ENCODE data around the gene RHOBTB3. TPM values are rescaled to one million over a fixed set of nuclear protein-coding genes. Genes with fewer than 3 reads are reported as not detected.

RHOBTB3 gene
- total RNA-seq, 2 donors from 2014 or later: 0.95 to 2.1 TPM

DNA sequence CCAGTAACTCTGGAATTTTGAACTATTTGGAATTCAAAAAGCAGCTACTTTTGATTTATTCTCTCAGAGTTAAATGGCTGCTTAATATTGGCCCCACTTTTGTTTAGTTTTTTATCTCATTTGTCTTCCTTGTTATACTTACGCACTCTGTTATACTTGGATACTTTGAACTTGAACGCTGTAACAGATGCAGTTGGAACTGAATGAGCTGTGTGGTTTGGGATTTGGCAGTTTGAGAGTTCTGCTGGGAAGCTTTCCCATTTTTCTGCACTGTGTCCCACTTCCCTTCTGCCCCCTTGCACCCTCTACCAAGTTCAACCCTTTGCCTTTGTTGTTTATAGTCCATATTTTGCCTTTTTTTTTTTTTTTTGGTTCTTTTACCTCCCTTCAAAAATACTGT is 3.8 kb downstream of the RHOBTB3 start:
- H3K4me3 Mint-ChIP-seq: no peak overlapping the region
- peaks cover under 1% of the 10 kb centered on the region for H3K9me3 Mint-ChIP-seq
- H3K27me3 Mint-ChIP-seq: peaks cover 51% of the 10 kb centered on the region
- H3K27ac Mint-ChIP-seq: no peak overlapping the region
- no peaks in the 10 kb centered on the region for H3K36me3 Mint-ChIP-seq (ENCODE audit: low read depth)
- peaks cover 6% of the 10 kb centered on the region for H3K4me1 Mint-ChIP-seq
- ATAC-seq (replicated peaks): no peak

DNA sequence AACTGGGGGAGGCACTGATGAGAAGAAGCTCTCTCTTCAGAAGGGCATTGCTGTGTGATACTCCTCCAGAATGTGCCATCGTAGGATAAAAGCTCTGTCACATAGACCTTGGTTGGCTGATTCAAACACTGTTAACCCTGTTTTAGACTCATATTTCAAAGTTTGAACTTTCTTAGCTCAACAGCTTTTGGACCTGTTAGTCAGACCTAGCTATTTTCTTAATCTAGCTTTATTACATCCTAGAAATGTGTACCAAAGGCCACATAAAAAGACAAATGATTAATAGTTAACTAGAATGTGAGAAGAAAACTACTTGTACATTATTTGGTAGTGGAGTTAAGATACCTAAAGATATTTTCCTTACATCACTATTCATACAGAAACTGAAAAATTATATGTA is 4.3 kb downstream of the RHOBTB3 start:
- no peaks in the 10 kb centered on the region for H3K36me3 Mint-ChIP-seq (ENCODE audit: low read depth)
- peaks cover 50% of the 10 kb centered on the region for H3K27me3 Mint-ChIP-seq
- H3K4me3 Mint-ChIP-seq: no peak overlapping the region
- H3K27ac Mint-ChIP-seq: no peak overlapping the region
- H3K9me3 Mint-ChIP-seq: peaks cover 4% of the 10 kb centered on the region
- no peak for ATAC-seq (replicated peaks)
- peaks cover 9% of the 10 kb centered on the region for H3K4me1 Mint-ChIP-seq

DNA sequence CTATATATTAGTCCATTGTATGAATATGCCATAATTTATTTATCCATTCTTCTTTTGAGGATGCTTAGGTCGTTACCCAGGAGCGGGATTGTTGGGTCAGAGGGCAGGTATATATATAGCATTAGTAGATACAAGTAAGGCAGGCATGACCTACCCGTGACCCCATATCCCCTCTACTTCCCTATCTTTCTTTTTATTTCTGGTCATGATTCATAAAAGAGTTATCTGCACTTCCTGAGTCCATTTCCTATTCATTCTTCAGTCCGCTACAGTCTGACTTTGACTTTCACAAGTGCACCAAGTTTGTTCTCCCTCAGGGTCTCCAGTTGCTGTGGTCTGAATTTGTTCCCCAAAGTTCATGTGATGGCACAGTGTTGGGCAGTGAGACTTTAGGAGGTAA is 6.9 kb downstream of the RHOBTB3 start:
- no peak for ATAC-seq (replicated peaks)
- Mint-ChIP-seq H3K27me3 (peaks cover 32% of the 10 kb centered on the region), H3K36me3 (ENCODE audit: low read depth) (no peaks in the 10 kb centered on the region), H3K4me3 (no peak overlapping the region), H3K27ac (no peak overlapping the region), H3K9me3 (peaks cover 4% of the 10 kb centered on the region), H3K4me1 (peaks cover 4% of the 10 kb centered on the region)

DNA sequence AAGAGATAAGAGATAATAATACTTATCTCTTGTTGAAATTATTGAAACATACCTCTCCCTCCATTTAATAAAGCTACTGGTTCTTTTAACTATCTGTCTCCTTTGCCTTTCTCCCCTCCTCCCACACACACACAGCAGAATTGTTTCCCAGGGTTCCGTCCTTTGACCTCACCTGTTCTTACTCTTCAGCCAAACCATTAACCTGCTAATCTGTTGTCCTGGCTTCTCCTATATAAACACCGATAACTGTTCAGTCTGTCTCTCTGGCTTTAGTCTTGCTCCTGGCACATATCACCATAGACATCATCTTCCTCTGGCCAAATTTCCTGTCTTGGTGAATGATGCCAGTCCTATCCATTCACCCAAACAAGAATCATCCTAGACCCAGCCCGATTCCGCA is 7.7 kb downstream of the RHOBTB3 start:
- Mint-ChIP-seq H3K36me3 (ENCODE audit: low read depth) (no peaks in the 10 kb centered on the region), H3K27me3 (peaks cover 25% of the 10 kb centered on the region), H3K4me1 (peaks cover 4% of the 10 kb centered on the region), H3K27ac (no peak overlapping the region), H3K4me3 (no peak overlapping the region), H3K9me3 (peaks cover 4% of the 10 kb centered on the region)
- ATAC-seq (replicated peaks): no peak

DNA sequence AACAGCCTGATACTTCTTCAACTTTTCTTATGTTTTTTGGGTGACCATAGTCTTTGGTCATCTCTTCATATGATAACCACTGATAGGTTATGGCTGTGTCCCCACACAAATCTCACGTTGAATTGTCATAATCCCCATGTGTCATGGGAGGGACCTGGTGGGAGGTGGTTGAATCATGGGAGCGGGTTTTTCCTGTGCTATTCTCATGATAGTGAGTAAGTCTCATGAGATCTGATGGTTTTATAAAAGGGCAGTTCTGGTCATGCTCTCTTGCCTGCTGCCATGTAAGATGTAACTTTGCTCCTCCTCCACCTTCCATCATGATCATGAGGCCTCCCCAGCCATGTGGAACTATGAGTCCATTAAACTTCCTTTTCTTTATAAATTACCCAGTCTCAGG is 8.7 kb downstream of the RHOBTB3 start:
- no peak overlapping the region for H3K27ac Mint-ChIP-seq
- peaks cover 18% of the 10 kb centered on the region for H3K27me3 Mint-ChIP-seq
- no peaks in the 10 kb centered on the region for H3K36me3 Mint-ChIP-seq (ENCODE audit: low read depth)
- peaks cover 4% of the 10 kb centered on the region for H3K9me3 Mint-ChIP-seq
- H3K4me1 Mint-ChIP-seq: peaks cover 4% of the 10 kb centered on the region
- no peak overlapping the region for H3K4me3 Mint-ChIP-seq
- ATAC-seq (replicated peaks): peak; percentile 63

DNA sequence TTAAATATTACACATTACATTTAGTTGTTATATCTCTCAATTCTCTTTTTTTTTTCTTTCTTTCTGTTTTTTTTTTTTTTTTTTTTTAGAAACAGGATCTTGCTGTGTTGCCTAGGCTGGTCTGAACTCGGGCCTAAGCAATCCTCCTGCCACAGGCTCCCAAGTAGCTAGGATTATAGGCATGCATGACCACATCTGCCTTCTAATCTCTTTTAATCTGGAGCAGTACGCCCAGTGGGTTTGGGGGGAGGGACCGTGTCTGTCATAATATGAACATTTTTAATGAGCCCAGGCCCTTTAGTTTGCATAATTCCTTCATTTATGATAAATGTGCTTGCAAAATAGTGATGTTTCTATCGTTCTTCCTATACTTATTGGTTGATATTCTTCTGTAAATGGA is 10.3 kb downstream of the RHOBTB3 start:
- no peak overlapping the region for H3K27ac Mint-ChIP-seq
- H3K27me3 Mint-ChIP-seq: peaks cover 9% of the 10 kb centered on the region
- peaks cover 4% of the 10 kb centered on the region for H3K9me3 Mint-ChIP-seq
- no peaks in the 10 kb centered on the region for H3K36me3 Mint-ChIP-seq (ENCODE audit: low read depth)
- H3K4me1 Mint-ChIP-seq: peaks cover 4% of the 10 kb centered on the region
- no peak for ATAC-seq (replicated peaks)
- no peak overlapping the region for H3K4me3 Mint-ChIP-seq

DNA sequence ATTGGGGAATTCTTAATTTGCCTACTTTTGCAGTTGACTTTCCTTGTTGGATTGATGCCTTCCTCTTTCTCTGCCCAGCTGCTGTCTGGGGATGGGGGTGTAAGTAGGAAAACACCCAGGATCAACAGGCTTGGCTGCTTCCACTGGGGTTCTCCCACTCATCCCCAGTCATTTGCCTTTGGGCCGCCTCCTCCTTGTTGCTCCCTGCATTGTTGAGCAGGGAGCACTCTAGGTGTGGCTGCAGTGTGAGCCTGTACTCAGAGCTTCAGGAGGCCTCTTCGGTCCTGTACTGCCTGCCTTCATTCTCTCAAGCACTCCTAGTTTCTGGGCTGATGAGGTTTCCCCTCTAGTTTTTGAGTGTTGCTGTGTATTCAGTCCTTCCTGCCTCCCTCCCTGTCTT is 12.1 kb downstream of the RHOBTB3 start:
- Mint-ChIP-seq H3K27ac (no peak overlapping the region), H3K27me3 (peaks cover 8% of the 10 kb centered on the region), H3K4me1 (peaks cover 10% of the 10 kb centered on the region), H3K4me3 (no peak overlapping the region), H3K36me3 (ENCODE audit: low read depth) (no peaks in the 10 kb centered on the region), H3K9me3 (peaks cover 4% of the 10 kb centered on the region)
- no peak for ATAC-seq (replicated peaks)

DNA sequence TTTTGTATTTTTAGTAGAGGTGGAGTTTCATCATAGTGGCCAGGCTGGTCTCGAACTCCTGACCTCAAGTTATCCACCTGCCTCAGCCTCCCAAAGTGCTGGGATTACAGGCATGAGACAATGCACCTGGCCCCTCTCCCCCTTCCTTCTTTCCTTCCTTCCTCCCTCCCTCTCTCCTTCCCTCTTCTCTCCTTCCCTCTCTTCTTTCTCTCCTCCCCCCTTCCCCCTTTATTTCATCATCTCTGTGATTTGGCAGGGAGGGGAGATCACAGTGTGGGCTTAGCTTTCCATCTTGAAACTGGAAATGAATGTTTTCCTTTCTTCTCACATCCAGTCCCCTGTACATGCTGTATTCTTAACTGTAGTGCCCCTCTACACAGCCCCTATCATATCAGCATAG is 12.7 kb downstream of the RHOBTB3 start:
- peaks cover 4% of the 10 kb centered on the region for H3K9me3 Mint-ChIP-seq

DNA sequence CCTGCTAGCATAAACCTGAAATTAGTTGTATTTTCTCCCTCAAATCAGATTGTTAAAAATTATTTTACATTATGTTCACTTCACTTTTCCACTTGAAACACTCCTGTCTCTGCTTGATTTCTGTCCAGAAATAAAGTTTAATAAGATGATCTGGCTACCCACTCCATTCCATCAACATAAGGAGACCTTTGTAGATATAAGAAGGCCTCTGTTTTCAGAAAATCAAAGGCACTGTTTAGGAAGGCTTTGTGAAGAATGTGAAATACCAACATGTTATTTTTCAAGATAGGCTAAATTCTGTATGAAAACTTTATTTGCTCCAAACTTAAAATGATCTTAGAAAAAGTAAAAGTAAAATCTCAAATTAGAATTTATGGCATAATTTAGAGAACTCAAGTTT is 15.1 kb downstream of the RHOBTB3 start:
- Mint-ChIP-seq H3K36me3 (ENCODE audit: low read depth) (no peaks in the 10 kb centered on the region), H3K4me3 (no peak overlapping the region), H3K27me3 (no peaks in the 10 kb centered on the region), H3K9me3 (no peaks in the 10 kb centered on the region), H3K4me1 (peaks cover 5% of the 10 kb centered on the region), H3K27ac (no peak overlapping the region)
- no peak for ATAC-seq (replicated peaks)

More for the DNA sequence above, 12.7 kb downstream of the RHOBTB3 start:
- no peaks in the 10 kb centered on the region for H3K36me3 Mint-ChIP-seq (ENCODE audit: low read depth)
- H3K4me3 Mint-ChIP-seq: no peak overlapping the region
- no peak for ATAC-seq (replicated peaks)
- peaks cover 6% of the 10 kb centered on the region for H3K27me3 Mint-ChIP-seq
- H3K27ac Mint-ChIP-seq: no peak overlapping the region
- peaks cover 10% of the 10 kb centered on the region for H3K4me1 Mint-ChIP-seq

DNA sequence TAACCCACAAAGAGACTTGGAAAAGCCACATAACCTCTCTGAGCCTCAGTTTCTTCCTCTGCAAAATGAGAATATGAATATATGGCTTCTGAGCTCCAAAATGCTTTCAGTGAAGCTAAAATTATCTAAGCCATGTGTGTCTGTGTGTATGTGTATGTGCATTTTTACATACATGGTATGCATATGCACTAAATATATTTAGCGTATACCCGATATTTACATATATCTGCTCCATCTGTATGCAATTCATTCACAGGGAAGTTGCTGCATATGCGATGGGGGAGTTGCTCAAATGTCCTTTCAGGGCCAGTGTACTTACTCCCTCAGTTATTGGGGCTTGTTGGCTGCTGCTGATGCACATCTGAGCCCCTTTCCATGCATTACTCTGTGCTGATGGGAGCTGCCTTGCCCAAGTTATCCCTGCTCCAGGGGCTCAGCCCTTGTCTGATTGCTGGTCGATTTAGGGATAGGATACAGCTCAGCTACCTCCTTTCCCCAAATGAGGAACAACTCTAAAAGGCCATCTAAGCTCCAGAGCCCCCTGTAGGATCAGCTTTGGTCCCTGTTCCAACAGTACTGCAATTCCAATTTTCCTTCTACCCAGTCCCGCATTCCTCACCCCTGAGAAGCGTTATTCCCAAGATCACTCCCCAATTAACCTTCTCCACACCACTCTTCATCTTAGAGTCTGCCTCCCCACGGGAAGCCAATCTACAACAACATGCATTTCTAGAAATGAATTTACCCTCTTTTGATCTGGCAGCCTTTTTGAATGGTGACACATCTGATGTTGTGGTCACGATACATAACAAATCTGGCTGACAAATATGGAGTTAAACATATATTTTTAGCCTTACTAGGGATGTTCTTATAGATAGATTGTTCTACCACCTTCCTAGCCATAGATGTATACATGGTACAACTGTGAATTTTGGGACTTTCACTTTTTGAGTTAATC is 15.9 kb downstream of the RHOBTB3 start:
- Mint-ChIP-seq H3K9me3 (no peaks in the 10 kb centered on the region), H3K4me1 (peaks cover 5% of the 10 kb centered on the region), H3K27ac (no peak overlapping the region), H3K36me3 (ENCODE audit: low read depth) (no peaks in the 10 kb centered on the region), H3K27me3 (no peaks in the 10 kb centered on the region), H3K4me3 (no peak overlapping the region)
- peak; percentile 87 for ATAC-seq (replicated peaks)

DNA sequence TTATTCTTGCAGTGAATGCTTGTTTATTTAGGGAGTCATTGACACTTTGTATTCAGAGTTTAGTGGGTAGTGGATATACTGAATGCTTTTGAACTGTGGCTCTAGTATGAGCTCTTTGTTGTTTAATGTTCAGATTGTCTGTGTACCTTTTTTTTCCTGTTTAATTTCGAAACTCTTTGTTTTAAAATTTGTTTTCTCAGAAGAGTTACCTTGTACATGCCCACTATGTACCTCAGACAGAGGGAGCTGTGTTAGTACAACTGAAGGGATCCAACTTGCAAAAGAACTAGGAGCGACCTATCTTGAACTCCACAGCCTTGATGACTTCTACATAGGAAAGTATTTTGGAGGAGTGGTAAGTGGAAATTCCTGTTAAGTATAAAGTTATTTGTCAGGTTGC is 17.0 kb downstream of the RHOBTB3 start:
- H3K9me3 Mint-ChIP-seq: no peaks in the 10 kb centered on the region
- H3K4me1 Mint-ChIP-seq: peaks cover 5% of the 10 kb centered on the region
- H3K27me3 Mint-ChIP-seq: no peaks in the 10 kb centered on the region
- no peak overlapping the region for H3K4me3 Mint-ChIP-seq
- ATAC-seq (replicated peaks): no peak
- H3K27ac Mint-ChIP-seq: no peak overlapping the region
- H3K36me3 Mint-ChIP-seq (ENCODE audit: low read depth): no peaks in the 10 kb centered on the region

DNA sequence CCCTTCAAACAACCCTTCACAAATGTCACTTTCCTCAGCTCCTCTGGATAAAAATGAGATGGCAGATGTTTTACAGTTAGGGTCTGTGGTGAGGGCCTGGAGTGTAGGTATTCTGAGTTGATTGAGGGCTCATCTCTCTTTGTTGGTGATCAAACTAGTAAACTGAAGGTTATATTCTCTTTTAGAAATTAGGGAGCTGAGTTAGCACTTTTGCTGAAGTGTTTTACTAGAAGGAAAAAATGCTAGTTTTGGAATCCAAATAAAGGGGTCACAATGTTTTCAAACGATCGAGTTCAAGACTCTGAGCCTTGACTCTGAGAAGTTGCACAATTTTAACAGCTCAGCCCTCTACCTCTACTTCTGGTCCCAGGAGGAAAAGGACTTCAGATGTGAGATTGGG is 23.4 kb downstream of the RHOBTB3 start:
- Mint-ChIP-seq H3K36me3 (ENCODE audit: low read depth) (no peaks in the 10 kb centered on the region), H3K9me3 (no peaks in the 10 kb centered on the region), H3K4me1 (no peaks in the 10 kb centered on the region), H3K27ac (no peak overlapping the region), H3K27me3 (no peaks in the 10 kb centered on the region), H3K4me3 (no peak overlapping the region)
- ATAC-seq (replicated peaks): no peak

DNA sequence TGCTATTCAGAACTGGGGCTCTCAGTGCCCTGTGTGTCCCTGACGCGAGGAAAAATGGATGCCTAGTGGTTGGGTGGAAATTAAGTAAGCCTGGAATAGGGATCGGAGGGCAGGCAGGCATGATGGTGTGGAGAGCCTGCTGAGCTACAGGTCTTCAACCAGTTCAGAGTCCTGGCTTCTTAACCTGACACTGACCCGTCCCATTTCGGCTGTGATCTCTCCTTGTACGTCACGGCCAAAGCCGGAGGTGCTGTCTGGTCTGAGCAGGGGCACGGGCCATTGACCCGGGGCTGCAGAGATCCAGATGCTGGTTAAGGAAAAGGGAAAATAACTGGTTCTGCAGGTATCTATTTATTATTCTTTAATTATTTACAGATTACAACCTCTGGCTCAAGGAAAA is 27.9 kb downstream of the RHOBTB3 start:
- H3K9me3 Mint-ChIP-seq: no peaks in the 10 kb centered on the region
- H3K36me3 Mint-ChIP-seq (ENCODE audit: low read depth): no peaks in the 10 kb centered on the region
- no peak overlapping the region for H3K27ac Mint-ChIP-seq

DNA sequence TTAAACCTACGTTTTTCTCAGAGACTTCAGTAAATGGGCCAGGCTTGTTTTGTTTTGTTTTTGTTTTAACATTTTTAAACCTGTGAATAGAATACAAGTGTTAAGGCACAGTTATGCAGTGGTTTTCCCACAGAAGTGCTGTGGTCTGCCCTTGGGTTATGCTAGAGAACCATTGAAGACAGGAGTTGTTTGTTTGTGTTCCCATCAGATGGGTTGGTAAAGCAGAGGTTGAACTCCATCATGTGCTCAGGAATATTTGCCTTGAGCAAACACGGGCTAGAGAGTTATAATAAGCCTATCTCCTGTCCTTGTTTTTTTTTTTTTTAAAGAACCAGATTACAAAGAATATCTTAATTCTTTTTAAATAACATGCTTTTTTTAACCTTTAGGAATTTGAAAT is 28.5 kb downstream of the RHOBTB3 start:
- no peak for ATAC-seq (replicated peaks)
- H3K36me3 Mint-ChIP-seq (ENCODE audit: low read depth): no peaks in the 10 kb centered on the region
- no peak overlapping the region for H3K4me3 Mint-ChIP-seq
- H3K4me1 Mint-ChIP-seq: peaks cover 9% of the 10 kb centered on the region
- no peaks in the 10 kb centered on the region for H3K27me3 Mint-ChIP-seq
- H3K27ac Mint-ChIP-seq: no peak overlapping the region
- H3K9me3 Mint-ChIP-seq: no peaks in the 10 kb centered on the region

More for the DNA sequence above, 27.9 kb downstream of the RHOBTB3 start:
- Mint-ChIP-seq H3K27me3 (no peaks in the 10 kb centered on the region), H3K4me1 (peaks cover 9% of the 10 kb centered on the region), H3K4me3 (no peak overlapping the region)
- ATAC-seq (replicated peaks): no peak

Data from activated T-helper 17 cell treated with anti-CD3 and anti-CD28 coated beads, Interleukin-2, amount 50 U/mL, for 72 hours (primary cell).